Brain pericyte (primary cell): ENCODE measurements around the gene LRRC8D.

Experiments used
- DNase-seq: peaks from one replicate; pipeline ENCODE4 v3.0.0-alpha.2; 2012; ENCODE audit warnings: low read depth, low spot score

Gene LRRC8D

DNA sequence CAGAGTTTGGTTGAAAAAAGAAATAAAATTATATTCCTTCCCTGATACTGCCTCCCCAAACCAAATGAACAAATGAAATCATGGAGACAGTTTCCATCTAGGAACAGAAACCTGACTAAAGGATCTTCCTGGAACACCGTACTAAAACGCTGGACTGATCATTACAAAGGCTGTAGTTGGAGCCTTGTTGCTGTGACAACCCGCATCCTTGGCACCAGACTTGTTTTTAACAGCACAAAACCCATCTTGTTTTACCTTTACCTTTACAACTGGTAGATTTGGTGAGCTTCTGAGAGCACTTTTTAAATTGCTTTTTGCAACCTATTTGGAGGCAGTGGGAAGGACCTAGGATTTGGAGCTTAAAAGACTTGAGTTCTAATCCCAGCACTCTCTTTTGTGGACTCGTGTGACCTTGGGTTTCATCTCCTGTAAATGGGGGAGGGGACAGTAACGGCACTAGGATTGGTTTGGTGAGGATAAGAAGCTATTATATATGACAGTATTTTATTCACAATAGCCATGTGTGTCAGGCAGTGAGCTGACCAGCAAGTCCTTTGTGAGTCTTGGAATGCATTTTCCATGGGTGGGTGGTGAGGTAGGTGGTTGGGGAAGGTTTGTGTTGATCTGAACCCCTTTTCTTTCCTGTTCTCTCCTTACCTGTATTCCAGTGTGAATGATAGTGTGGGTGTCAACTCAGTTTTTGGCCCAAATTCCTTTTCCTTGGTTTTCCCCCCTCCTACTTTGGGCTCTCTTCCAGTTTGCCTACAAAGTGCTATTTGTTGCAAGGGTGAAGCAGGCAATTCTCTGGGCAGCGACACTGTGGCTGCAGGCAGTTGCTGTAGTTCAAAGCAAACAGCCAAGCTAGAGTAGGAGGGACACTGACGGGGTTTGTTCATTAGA is 12.6 kb downstream of the LRRC8D start:
- DNase-seq, result no peak

DNA sequence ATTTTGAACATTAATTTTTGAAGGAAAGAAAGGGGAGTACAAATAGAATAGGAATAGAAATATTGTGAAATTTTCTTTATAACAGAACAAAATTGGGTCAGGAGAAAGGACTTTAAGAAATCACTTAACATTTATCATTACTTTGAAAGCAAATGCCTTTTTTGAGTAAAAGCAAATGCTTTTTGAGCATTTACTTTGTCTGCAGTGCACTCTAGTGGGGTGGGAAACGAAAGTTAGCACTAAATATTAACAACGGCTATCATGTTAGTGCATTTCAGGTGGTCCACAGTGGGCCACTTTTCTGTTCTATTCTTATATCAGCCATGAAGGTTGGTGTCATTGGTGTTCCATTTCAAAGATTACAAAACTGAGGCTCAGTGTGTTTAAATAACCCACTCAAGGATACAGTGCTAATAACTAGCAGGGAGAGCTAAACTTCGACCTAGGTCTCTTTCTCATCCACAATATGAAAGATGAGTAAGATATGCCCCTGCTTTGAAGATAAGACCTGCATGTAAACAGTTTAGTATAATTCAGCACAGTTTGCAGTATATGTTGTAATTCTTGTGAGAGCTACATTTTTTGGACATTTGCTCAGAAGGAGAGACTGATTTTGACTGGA is 13.4 kb downstream of the LRRC8D start:
- DNase-seq, result no peak

DNA sequence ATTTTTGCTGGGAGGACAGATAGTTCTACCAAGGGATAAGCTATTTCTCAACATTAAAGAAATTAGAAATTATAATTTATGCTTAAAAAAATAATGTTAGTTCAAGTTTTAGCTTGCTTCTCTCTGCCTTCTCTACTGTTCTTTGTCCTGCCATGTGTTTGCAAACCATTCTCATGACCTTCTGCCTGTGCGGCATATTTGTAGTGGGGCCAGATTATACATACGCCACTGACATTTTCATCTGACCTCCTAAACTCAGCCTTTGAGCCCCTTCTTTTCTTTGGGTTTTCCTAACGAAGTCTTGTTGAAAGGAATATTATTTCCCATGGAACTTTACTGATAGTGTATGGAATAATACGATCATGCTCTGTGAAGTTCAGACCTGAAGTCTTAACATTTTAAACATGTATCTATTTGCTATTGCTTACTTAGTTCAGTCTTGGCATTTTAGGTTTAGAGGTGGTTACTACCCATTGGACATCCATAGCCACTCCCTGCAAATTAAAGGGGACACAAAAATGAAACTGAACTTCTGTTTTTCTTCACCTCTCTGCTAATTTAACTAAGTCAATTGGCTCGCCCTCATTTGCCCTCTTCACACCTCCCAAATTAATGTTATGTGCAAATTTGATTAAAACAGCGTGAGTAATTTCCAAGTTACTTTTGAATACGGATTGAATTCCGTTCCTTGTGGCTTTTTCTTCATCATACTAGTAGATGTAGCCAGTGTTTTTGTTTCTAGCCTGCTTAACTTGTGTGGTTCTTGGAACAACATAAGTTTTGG is 15.6 kb downstream of the LRRC8D start:
- no peak for DNase-seq

DNA sequence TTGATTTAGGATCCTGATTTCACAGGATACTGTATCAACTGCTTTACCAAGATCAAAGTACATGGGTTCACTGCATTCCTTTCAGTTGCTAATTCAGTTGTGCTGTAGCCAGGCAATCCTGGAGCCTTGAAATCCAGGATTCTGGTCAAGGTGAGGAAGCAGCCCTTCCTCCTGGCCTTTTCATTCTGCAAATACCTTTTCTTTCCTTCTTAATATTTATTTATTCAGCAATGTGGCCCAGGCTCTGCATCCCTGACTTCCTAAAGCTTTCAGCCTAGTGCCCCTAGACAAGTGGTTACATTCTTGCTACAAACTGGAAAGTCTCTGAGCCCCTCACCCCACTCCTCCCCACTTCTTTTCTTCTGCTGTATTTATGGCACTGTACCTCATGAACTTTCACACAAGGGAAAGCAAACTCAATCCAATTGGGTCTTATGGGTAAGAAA is 16.2 kb downstream of the LRRC8D start:
- no peak for DNase-seq

DNA sequence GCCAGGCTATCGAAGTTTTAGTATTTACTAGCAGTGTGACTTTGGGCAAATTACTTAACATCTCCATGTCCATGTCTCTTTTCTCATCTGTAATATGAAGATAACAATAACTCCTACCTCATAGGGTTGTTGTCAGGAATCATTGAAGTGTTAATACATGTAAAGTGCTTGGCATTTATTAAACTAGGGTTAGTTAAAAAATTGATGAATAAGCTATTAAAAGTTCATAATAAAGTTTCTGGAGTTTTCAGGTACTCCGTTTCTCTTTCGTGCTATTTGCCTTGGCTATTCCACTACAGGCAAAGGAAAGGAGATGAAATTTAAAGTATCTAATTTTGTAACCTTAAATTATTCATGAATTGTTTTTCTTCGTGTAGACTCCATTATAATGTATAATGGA is 16.7 kb downstream of the LRRC8D start:
- DNase-seq, result no peak

DNA sequence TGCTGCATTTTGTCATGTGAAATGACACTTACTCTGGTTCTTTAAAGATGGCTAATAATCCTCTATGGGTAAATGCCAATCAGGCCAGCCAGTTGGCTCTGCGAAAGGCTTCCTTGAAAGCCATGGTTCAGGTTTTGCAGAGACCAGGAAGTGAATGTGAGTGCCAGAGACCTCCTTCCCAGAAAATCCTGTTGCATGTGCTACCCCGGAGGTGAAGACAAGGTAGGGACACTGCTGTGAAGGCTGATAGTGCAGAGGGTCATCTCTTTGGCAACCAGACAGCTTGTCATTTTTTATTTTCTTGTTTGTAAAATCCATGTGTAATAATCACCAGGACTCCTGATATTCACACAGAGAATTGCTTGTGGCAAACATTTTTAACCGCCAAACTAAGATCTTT is 18.7 kb downstream of the LRRC8D start:
- DNase-seq, result no peak

DNA sequence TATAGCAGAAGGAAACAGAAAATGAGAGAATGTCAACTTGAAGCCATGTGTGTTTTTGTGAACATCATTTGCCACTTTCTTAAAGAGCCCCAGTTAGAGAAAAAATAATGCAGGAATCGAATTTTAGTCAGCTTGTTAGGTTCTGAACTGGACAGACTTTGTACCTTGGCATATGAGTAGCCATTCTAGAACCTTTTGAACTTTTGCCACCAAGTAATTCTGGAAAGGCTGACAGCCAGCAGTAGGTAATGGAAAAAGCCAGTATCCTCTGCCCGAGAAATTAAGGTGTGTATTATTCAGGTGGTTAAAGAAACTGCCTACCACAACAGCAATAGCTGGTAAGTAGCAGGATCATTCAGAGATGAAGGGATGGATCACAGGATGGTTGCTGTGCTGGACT is 20.7 kb downstream of the LRRC8D start:
- no peak for DNase-seq

DNA sequence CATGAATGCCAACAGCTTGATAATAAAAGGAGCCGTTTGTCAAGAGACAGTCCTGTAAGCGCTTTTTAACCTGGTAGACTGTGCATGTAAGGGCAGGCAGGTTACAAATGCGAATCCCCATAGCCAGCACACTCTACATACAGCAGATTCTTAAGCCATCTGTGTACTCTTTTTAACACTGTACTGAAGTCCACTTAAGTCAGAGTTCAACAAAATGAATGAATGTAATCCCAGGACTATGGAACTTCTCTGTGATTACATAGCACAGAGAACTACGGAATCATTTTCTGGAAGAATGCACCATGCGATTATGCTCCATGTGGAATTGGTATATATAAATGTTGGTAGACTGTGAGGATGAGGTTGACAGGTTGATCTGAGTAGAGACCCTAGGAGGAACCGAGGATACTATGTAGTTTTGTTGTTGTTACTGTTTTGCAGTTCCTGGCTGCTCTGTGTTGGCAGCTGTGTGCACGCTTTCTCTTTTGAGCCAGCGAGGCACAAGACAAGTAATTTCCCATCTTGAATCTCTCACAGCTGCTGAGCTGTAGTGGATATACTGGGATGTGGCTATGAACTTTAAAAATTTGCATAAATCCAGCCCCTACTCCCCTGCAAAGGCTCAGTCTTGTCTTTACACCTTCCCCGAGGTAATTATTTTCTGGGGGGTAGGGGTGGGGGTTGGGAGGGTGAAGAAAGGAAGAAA is 21.9 kb downstream of the LRRC8D start:
- DNase-seq, result no peak

DNA sequence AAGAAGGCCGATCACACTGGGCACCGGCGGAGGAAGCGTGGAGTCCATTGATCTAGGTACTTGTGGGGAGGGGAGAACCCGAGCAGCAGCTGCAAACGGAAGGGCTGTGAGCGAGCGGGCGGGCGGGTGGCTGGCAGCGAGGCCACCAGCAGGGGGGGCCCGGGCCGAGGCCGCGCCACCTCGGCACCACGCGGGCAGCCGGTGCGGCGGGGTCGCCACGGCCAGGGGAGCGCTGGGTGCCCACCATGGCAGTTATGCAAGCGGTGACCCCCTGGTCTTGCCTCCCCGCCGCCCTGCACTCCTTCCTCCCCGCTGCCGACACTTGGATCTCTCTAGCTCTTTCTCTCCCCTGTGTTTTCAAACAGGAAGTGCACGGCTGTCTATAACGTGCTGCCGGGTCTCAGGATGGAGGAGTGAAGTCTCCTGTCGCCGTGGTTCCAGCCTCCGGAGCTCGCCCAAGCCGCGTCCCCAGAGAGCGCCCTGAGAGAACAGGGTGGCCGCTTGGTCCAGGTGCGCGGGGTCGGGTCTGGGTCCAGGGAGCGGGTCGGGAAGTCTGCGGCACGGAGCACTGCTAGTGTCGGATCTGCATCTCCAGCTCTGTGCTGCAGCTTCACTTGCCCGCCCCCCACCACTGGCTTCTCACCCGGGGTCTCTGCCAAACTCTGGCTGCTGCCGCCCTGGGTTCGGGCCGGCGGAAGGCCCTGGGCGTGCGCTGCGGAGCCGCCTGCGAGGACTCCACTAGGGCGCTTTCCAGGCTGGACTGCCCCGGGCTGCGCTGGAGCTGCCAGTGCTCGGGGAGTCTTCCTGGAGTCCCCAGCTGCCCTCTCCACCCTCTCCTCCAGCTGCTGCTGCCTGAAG is 22.7 kb downstream of the LRRC8D start:
- DNase-seq, result no peak

DNA sequence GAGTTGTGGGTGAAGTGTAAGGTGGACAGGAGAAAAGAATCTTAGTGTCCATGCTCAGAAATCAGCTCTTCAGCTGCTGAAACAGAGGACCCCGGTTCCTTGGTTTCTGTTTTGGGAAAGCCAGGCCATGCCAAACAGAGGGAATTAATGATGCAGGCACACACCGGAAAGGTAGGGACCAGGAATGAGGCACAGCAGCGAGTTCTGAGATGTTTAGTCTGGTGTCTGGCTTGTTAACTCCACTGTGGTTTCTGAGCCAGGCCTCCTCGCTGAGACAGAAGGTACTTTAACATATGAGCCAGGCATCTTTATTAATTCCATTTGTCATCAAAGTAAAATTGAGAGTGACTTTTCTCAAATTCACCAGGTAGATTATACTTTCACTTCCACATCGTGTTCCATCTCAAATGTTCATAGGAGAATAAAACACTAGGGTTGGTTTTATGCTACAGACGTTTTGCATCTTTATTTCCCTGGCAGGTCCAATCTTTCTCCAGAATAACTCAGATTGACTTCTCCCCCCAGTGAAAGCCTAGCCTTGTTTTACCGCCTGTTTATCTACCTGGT is 23.5 kb downstream of the LRRC8D start:
- DNase-seq, result no peak

DNA sequence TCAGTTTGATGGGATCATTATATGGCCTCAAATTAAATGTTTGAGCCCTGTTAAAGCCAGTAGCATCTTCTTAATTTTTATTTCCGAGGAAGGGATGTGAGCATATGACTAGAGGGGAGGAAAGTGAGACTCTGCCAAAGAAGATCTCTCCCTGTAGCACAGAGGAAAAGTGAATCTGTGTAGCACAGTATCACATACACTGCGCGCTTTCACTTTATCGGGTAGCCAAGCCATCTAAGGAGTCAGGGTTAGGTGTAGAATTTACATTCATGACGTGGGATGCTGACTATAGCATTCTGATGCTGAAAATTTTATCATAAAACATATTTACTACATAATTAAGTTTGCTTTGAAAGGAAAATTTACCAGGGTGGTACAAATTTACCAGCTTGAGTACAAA is 24.0 kb downstream of the LRRC8D start:
- DNase-seq, result no peak

DNA sequence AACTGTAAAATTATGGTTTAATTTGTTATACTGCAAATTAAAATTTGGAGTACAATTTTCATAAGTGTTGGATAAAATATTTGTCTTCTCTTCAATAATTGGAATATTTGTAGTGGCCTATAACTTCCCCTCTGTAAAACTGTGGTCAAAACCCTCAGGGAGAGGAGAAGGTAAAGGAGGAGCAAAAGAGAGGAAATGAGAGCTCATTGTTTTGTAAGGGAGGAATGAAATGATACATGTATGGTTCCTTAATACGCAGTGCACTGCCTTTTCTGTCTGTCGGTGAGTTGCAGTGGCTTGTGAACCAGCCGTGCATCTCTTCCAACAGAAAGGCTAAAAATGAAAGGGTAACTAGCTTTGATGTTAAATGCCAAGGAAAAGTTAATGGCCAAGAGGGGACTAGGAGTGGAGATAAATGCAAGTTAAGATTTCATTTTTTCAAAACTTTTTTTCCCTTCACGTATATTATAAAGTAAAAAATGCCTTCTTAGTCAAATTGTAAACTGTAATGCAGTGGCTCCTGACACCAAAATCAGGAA is 26.4 kb downstream of the LRRC8D start:
- no peak for DNase-seq

DNA sequence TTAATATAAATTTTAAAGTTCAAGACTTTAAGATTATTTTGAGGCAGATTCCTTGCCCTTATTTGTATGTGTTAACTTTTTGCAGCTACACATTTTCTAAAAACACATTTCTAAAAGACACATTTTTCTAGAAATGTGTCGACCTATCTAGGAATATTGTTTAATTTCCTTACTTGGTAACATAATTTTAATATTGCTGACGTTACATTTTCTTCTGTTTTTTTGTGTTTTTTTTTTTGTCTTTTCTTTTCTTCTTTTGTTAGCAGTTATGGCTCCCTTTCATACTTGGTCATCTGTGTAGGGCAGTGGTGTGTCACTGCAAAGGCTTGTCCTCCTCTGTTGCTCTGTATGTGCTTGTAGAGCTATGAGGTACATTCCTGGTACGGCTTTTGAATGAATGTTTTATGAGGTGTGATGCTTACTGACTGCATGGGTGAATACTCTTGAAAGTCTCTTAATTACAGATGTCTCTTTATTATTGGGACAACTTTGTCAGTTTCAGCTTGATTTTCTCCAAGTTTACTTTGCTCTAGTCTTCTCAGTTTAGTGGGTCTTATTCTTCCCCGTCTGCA is 30.1 kb downstream of the LRRC8D start:
- DNase-seq, result no peak

DNA sequence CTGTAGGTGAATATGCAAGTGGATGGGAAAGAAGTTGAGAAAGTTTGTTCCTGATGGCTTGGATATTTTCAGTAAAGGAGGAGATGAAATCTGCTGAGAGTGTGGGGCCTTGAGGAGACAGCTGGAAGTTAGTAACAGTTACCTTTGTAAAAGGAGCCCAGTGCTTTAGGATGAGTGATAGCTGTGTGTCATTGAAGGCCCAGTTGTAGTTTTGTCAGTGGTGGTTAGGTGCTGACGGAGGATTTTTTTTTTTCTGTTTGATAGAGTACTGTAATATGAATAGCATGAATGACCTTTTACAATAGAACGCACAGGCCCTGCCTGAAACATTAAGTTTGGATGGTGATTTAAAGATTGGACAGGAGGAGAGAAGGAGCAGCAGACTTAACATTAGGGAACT is 33.3 kb downstream of the LRRC8D start:
- no peak for DNase-seq

DNA sequence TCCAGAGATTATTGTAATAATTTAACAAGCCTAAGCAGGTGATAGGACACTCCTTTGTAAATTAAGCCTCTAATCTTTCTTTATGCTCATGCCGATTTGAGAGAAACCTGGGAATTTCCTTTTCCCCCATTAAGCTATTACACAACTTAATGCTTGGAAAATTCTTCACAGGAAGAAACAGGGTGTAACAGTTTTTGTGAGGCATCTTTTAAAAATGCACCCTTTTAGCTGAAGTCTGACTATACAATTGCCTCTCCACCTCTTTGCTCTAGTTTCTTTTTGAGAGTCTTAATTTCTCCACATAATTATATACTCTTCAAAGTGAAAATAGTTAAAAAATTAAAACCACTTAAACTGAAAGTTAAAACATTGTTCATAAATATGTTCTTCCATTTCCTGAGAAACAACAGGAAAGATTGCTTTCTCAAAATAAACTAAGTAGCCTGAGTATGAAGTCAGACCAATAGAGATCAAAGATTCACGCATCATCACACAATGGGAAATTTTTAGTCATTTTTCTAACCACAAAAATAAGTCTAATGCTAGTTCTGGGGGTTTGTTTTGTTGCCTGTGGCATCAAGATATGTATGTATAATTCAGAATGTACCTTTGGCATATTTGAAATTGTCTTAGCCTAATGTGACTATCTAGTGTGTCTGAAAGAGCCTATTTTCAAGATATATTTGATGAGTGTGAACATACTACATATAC is 34.7 kb downstream of the LRRC8D start:
- DNase-seq, result no peak

DNA sequence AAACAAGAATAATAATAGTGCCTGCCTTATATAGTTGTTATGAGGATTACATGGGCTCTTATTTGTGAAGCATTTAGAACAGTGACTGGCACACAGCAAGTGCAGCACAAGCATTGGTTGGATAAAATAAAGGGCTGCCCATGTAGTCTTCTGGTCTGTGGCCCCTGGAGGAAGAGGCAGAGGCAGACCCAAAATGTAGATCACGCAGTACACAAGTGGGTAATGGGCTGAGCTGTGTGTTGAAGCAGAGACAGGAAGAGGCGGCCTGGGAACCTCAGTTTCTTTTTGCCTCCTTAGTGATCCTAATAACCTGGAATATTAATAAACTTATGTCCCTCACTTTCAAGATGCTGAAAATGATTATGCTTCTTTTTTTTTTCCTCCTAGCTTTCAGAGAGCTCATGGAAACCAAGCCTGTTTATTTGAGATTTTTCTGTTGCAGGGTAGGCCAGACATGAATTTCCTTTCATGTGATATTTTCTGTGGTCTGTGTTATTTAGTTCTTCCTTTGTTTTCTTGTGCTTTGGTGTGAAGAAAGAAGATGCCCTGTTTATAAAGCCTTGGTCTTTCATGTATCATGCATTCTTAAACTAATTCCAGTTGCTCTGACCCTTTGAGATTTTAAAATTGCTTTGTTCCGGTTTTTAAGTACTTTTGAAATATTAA is 42.5 kb downstream of the LRRC8D start:
- no peak for DNase-seq

DNA sequence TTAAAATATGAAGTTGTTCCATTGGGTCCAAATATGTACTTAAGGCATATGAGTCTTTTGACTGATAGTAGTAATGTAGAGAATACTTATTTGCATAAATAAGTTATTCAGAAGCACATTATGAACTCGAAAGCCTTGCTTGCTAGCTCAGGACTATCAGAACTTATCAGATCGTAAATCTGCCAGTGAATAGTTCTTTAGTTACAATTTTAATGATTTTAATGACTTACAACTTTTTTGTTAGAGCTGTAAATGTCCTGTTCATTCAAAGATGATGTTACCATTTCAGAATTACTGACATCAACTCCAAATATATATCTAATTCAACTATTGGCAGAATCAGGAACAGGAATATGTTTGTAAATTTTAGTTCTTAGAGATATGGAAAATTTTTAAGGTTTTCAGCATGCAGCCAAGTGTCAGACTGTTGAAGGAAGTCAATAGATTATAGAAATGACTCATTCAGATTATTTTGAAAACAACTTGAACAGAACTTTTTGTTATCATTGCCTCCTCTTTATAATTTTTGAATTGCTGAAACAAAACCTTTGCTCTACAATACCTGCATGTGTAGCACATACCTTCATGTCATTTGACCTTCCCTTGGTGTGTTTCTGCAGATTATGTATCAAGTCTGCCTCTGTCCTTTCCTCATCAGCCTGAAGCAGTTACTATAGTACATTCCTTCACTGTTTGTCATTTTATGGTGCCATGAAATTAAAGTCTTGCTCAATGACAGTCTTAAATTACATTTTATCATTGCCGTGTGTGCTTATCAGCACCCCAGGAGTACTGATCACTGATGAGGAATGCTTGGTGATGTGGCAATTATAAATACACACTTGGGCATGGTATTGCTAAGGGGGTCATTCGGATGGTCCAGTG is 44.9 kb downstream of the LRRC8D start:
- no peak for DNase-seq

DNA sequence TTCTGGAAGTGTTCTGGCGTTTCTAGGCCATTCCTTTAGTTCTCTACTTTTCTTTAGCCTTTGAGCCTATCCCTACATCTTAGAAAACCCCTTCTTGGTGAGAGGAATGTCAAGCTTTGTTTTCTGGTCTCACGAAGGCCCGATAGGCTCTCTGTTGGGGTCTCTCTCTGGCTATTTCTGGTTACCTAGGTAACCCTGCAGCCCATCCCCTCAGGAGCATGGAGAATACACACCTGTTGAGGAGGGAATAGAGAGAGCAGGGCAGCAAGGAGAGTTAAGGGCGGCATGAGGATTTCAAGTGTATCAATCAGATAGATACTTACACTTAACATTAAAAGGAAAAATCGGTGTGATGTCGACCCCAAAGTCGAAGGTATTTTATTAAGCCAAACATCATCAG is 45.7 kb downstream of the LRRC8D start:
- DNase-seq, result no peak
